Measurements from ENCODE around the gene KDM5A.
"Not testable (repeated sequence)": the region's sequence is repeated elsewhere in the genome, so short reads cannot be mapped to it uniquely, and the experiment has no call there.

KDM5A gene

DNA sequence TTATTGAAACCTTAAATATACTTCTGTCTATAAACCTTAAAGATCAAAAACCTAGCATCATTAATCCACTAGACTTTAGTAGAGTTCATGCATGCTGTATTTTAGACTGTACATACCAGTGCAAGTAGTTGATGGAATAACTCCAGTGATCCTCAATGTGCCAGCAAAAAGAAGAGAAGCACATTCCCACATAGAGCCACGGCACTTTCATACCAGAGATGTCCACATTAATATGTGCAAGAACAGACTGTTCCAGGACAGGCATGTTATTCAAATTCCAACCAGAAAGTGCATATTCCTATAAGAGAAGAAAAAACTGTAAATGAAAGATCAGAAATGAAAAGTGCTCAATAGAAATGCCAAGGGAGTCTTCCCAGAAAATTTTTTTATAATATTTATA lies 55.0 kb downstream of the KDM5A start:
- no peak for DNase-seq (ENCODE audit: low read depth in 3 of 3, low spot score in 1 of 3)

DNA sequence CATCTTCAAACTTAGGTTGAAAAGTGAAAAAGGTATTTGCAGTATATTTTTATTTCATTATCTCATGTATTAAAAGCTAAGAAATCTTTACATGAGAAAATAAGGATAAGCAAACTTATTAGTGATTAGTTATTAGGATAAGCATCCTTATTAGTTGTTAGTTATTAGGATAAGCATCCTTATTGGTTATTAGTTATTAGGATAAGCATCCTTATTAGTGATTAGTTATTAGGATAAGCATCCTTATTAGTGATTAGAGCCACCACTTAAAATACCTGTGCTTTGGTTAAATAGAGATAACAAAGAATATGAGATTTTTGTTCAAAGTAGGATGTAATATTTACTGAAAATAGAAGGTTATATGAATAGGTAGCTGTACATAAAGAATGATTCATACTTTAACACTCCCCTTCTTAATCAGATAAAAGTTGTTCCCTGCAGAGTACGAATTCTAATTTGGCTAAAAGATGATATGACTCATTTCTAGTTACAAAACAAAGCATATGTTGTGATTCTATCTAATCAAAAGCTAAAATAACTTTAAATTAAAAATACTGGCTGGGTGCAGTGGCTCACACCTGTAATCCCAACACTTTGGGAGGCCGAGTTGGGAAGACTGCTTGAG lies 56.4 kb downstream of the KDM5A start:
- no peak for DNase-seq (ENCODE audit: low read depth in 3 of 3, low spot score in 1 of 3)

DNA sequence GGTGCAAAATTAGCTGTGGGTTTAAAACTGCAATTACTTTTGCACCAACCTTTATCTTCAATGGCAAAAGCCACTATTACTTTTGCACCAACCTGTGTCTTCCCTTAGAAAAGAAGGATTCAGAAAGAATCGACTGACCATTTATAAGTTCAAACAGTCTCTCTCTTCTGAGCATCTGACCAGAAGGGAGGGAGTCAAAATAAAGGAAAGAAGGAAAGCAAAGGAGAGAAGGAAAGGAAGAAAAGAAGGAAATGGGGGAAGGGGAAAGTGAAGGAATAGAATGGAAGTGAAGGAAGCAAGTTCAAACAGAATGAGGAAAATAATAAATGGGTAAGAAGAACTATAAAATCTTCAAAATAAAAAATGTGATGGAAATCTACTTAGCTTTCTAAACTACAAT lies 57.8 kb downstream of the KDM5A start:
- DNase-seq (ENCODE audit: low read depth in 3 of 3, low spot score in 1 of 3), result no peak

DNA sequence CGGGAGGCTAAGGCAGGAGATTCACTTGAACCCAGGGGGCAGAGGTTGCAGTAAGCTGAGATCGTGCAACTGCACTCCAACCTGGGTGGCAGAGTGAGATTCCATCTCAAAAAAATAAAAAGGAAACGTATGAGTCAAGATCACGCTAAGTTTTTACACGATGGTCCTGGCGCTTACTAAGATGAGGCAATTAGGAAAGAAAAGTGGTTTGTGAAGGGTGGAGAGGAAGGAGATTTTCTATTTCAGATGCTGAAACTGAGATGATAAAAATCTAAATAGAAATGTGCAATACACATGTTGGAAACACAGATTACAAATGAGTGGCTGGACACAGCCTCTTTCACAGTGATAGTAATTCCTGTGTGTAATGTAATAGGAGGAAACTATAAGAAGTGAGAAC lies 63.2 kb downstream of the KDM5A start:
- no peak for DNase-seq (ENCODE audit: low read depth in 3 of 3, low spot score in 1 of 3)

DNA sequence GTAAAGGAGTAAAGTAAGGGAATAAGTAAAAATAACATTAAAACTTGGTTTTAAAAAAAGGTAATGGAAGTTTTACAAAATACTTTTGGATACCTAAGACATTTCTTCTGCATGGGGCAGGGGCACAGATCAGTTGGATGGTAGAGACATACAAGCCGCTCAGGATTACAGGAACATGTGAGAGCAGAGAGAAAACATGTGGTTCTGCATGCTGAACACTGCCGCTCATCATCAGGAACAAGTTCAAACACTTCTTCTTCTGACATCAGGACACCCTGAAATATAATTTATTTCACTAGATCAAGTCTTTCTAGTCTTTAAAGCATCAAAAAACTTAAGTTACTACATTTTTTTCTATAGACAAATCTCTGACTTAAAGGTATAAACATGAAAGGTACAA lies 65.6 kb downstream of the KDM5A start:
- DNase-seq (ENCODE audit: low read depth in 3 of 3, low spot score in 1 of 3), result no peak

DNA sequence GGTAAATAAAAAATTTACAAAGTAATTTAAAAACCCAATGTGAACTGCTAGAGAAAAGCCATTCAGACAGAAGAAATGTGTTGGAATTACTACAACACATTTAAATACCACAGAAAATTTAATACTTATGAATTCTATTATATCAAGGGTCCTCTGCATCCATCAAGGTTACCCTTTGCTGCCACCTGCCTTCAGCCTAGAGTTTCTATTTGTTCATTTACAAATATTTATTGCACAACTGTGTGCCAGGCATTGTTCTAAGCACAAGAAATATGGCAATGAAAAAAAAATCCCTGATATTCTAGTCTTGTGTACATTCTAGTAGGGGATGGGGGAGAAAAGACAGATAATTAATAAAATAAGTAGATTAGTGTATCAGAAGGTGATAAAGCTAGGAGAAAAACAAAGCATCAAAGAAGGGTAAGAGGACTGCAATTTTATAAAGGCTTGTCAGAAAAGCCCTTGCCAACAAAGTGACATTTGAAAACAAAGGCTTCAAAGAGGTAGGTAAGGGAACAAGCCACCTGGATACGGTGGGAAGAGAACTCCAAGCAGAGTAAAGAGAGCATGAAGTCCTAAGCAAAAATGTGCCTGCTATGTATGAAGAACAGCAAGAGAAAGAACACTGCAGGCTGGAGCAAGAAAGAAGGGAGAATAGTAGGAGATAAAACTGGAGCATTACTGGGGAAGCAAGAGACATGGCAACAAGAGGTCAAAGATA lies 67.4 kb downstream of the KDM5A start:
- no peak for DNase-seq (ENCODE audit: low read depth in 3 of 3, low spot score in 1 of 3)

DNA sequence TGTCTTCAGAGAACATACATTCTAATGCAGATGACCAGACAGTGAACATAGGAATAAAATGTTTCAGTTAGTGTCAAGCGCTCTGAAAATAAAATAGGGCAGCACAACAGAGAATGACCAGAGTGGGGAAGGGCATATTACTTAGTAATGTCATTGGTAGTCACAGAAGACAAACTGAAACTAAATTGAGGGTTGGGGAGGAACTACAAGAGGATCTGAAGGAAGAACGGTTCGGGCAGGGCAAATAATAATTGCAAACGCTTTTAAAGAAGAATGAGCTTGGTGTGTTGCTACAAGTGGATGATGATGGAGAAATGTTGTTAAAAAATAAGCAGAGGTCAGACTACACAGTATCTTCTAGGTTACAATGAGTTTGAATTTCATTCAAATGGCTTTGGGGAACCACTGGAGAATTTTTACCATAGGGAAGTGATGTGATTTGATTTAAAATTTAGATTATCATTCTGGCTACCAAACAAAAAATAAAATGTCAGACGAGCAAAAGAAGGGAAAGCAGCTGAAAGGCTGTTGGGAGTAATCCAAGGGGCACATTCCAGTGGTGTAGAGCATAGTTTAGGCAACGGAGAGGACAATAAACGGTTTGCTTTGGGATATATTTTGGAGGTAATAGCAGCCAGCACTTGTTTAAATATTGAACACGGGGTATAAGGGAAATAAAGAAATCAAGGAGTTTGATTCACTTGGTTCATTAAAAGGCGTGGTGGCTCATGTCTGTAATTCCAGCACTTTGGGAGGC lies 70.2 kb downstream of the KDM5A start:
- no peak for DNase-seq (ENCODE audit: low read depth in 3 of 3, low spot score in 1 of 3)

DNA sequence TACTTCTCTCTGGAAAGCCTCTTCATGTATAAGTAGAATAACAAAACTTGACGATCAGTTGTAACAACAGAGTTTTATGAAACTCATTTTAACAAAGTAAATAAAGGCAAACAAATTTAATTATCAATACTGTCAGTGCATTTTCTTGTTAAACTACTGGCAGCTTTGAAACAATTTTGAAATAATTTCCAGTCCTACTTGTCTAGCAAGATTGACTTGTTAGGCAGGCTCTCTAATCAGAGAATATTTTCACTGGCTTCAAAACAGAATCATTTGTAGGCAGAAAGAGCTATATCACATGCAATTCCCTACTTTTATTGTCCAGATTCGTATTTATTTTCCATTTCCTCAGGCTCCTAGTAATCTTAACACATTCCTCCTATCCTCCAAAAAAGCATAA lies 80.6 kb downstream of the KDM5A start:
- DNase-seq (ENCODE audit: low read depth in 3 of 3, low spot score in 1 of 3), result no peak

DNA sequence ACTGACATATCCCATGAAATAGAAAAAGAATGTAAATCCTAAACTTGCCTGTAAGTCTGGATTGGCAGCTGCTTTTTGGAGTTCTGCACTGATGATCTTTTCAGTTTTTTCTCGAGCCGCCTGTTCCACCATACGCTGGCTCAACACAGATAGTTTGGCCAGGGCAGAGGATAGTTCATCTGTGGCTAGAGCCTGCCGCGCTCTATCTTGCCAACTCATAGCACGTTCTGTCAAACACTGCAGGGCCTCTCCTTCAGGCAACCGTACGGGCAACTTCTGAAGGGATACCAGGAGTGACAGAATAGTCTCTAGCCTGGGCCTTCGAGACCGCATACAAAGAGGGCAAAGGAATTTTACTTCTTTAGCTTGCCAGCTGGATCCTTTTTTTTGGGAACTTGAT lies 81.7 kb downstream of the KDM5A start:
- DNase-seq (ENCODE audit: low read depth in 3 of 3, low spot score in 1 of 3), result no peak

DNA sequence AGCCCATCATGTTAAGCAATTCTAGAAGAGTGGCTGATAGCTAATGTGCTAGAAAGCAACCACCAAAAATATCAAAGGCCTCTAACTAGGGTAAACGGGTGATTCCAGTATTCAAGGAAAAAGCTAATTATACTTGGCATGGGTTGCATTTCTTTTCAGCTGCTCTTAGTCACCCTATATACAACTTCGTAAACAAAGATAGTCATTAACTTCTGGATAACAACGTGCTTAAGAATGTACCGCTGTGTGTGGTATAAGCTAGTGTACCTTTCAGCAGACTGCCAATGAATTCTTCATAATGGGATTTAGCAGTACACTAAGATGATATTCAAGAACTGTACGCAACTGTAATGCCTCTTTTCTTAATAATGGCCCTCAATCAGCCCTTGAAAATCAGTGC lies 84.3 kb downstream of the KDM5A start:
- no peak for DNase-seq (ENCODE audit: low read depth in 3 of 3, low spot score in 1 of 3)

DNA sequence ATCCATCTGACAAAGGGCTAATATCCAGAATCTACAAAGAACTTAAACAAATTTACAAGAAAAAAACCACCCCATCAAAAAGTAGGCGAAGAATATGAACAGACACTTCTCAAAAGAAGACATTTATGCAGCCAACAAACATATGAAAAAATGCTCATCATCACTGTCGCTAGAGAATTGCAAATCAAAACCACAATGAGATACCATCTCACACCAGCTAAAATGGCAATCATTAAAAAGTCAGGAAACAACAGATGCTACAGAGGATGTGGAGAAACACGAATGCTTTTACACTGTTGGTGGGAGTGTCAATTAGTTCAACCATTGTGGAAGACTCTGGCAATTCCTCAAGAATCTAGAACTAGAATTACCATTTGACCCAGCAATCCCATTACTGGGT lies 86.4 kb downstream of the KDM5A start:
- DNase-seq (ENCODE audit: low read depth in 3 of 3, low spot score in 1 of 3), result not testable (repeated sequence)

DNA sequence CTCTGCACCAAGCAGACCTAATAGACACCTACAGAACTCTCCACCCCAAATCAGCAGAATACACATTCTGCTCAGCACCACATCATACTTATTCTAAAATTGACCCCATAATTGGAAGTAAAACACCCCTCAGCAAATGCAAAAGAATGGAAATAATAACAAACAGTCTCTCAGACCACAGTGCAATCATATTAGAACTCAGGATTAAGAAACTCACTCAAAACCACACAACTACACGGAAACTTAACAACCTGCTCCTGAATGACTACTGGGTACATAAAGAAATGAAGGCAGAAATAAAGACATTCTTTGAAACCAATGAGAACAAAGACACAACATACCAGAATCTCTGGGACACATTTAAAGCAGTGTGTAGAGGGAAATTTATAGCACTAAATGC lies 89.0 kb downstream of the KDM5A start:
- not testable (repeated sequence) for DNase-seq (ENCODE audit: low read depth in 3 of 3, low spot score in 1 of 3)

DNA sequence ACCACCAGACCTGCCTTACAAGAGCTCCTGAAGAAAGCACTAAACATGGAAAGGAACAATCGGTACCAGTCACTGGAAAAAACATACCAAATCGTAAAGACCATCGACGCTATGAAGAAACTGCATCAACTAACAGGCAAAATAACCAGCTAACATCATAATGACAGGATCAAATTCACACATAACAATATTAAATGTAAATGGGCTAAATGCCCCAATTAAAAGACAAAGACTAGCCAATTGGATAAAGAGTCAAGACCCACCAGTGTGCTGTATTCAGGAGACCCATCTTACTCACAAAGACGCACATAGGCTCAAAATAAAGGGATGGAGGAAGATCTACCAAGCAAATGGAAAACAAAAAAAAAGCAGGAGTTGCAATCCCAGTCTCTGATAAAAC lies 89.6 kb downstream of the KDM5A start:
- DNase-seq (ENCODE audit: low read depth in 3 of 3, low spot score in 1 of 3), result not testable (repeated sequence)

DNA sequence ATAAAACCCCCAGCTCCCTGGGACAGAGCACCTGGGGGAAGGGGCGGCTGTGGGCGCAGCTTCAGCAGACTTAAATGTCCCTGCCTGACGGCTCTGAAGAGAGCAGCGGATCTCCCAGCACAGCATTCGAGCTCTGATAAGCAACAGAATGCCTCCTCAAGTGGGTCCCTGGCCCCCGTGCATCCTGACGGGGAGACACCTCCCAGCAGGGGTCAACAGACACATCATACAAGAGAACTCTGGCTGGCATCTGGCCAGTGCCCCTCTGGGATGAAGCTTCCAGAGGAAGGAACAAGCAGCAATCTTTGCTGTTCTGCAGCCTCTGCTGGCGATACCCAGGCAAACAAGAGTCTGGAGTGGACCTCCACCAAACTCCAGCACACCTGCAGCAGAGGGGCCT lies 91.1 kb downstream of the KDM5A start:
- DNase-seq (ENCODE audit: low read depth in 3 of 3, low spot score in 1 of 3), result not testable (repeated sequence)

DNA sequence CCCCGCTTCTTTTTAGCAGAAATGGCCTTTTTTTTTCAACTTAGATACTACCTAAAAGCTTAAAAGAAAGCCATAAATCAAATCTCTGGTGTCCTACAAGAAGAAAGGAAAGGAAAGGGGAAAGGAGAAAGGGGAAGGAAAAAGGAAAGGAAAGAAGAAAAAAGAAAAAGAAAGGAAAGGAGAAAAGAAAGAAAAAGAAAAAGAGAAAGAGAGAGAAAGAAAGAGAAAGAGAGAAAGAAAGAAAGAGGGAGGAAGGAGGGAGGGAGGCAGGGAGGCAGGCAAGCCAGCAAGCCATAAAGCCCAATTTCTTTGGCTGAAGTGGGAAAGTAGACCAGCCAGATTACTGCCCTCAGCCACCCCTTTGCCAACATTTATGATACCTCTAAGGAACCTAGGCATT lies 94.0 kb downstream of the KDM5A start:
- no peak for DNase-seq (ENCODE audit: low read depth in 3 of 3, low spot score in 1 of 3)

DNA sequence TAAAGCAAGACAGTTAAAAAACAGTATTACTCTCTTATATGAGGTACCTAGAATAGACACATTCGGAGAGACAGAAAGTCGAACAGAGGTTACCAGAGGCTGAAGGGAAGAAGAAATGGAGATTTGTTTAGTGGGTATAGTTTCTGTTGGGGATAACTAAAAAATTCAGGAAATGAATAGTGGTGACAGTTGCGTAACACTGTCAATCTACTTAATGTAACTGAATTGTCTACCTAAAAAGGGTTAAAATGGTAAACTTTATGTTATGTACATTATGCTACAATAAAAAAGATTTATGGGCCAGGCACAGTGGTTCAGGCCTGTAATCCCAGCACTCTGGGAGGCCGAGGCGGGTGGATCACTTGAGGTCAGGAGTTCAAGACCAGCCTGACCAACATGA lies 95.9 kb downstream of the KDM5A start:
- no peak for DNase-seq (ENCODE audit: low read depth in 3 of 3, low spot score in 1 of 3)

DNA sequence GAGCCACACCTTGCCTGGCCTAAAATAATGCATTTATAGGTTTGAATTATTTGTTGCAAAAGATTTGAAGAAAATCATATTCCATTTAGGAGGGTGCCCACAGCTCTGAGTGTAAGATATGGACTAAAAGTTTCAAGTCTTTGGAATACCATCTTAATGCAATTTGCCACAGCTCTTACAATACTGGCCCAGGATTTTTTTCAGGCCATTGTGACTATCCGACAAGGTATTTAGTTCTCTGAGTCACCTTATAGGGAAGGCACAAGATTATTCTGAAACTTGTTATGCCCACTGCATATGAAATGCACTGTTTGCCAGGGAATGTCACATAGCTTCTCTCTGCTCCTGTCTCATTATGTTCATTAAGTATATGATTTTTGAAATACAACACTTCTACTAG lies 96.9 kb downstream of the KDM5A start:
- DNase-seq (ENCODE audit: low read depth in 3 of 3, low spot score in 1 of 3), result no peak

DNA sequence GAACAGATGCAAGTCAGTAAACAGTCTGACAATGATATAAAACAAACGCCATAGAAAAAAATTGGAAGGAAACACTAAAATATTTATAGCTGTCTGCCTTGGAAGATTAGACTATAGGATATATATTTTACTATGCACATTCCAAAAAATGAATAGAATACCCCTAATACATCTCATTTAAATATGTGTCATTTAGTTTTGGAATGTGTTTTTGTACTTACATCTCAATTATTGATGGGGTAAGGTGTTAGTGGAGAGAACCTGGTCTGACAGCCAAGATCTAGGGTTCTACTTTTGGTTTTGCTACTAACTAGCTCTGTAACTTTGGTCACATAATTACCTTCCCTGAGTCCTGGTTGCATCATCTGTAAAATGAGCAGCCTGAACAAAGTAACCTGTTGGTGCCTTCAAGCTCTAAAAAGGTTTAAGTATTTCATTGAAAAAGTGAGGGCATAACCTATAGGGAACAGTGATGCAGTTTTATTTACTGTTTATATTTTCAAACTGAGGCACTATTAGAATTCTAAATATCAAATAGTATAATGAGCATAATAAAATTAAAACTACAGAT lies 97.9 kb downstream of the KDM5A start:
- DNase-seq (ENCODE audit: low read depth in 3 of 3, low spot score in 1 of 3), result no peak

DNA sequence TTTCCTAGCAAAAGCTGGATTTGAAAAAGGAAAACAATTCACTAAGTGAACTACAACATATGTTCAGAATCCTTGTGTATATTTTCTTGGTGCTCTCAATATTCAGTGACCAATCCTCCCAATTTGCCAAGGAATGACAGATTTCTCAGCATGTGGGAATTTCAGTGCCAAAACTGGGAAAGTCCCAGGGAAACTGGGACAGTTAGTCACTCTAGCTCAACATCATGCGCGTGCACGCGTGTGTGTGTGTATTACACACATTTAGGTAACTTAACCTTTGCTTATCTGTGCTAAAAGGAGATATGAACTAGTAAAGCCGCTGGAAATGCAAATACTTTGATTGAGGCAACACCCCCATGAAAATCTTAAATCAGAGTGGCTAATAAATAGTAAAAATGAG lies 100.4 kb downstream of the KDM5A start:
- no peak for DNase-seq (ENCODE audit: low read depth in 3 of 3, low spot score in 1 of 3)

DNA sequence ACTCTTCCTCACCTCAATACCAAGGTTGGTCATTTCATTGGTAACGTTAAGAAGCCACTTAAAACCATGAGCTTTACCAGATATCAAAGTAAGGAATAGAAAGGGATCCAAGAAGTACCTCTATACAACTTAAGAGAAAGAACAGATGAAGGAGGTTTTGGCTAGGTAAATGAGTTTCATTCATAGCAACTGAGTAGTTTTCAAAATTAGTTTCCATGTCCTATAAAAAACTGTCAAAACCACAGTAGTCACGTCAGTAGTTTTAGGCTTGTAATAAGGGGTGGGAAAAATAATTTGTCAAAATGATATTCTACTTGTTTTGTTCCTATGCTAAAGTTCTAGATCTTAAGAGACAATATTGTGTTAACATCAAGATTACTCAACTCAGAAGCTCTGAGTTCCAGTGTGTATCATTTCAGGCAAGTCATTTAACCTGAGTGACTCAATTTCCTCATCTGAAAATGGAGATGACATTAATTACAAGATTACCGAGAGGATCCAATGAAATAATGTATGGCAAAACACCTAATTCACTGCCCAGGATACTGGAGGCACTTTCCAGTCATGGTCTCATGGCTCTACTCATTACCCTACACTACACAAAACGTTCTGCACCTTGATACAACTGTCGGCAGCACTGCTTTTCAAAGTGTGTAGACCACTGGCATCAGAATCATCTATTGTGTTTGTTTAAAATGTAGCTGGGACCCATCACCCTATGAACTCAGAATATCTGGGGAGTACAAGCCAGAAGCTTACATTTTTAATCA lies 102.4 kb downstream of the KDM5A start:
- no peak for DNase-seq (ENCODE audit: low read depth in 3 of 3, low spot score in 1 of 3)

DNA sequence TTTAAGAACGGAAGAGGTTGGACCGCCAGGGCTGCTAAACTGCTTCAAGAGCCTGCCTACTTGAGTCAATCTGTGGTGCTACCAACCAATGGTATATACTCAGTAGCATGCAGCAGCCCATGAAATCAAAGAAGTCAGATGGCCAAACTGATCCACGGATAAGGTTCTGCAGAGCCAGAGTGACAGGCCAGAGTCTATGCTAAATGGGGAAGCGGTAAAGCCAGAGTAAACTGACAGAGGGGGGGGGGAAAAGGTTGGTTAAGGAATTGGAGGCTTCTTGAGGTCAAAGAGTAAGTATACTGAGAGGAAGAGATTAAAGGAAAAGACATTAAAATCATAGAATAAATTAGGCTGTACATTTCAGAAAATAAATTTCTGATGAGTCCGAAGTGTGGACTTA lies 111.1 kb downstream of the KDM5A start:
- DNase-seq (ENCODE audit: low read depth in 3 of 3, low spot score in 1 of 3), result no peak

All from stimulated activated CD4-positive, alpha-beta T cell treated with anti-CD3 and anti-CD28 coated beads, TNF-alpha, amount 100 ng/mL, for 1 hour (primary cell).